Amniotic stem cell (primary cell): ENCODE results near the gene SCAMP1.
"Not testable (repeated sequence)": the region's sequence is repeated elsewhere in the genome, so short reads cannot be mapped to it uniquely, and the experiment has no call there.

Source experiments
- DNase-seq: peaks from one replicate; lab custom pipeline; 2025; lab: John Stamatoyannopoulos, UW

Gene SCAMP1

GRCh38 chr5:78420548-78420947 lies 60.1 kb downstream of the SCAMP1 start:
- DNase-seq: no peak

GRCh38 chr5:78424665-78425064 lies 64.2 kb downstream of the SCAMP1 start:
- no peak for DNase-seq

- no peak for DNase-seq
Observed at GRCh38 chr5:78429332-78429980, 69.0 kb downstream of the SCAMP1 start.

GRCh38 chr5:78430866-78431265 lies 70.4 kb downstream of the SCAMP1 start:
- no peak for DNase-seq

- no peak for DNase-seq
Observed at GRCh38 chr5:78433972-78434371, 73.6 kb downstream of the SCAMP1 start.

GRCh38 chr5:78447775-78448424 lies 87.5 kb downstream of the SCAMP1 start:
- no peak for DNase-seq

GRCh38 chr5:78449103-78449502 lies 88.7 kb downstream of the SCAMP1 start:
- no peak for DNase-seq

- not testable (repeated sequence) for DNase-seq
Observed at GRCh38 chr5:78457507-78457906, 97.1 kb downstream of the SCAMP1 start.

GRCh38 chr5:78458843-78459242 lies 98.4 kb downstream of the SCAMP1 start:
- no peak for DNase-seq

- DNase-seq: no peak
Observed at GRCh38 chr5:78467140-78467539, 106.7 kb downstream of the SCAMP1 start.

- DNase-seq: peak; percentile 31
Observed at GRCh38 chr5:78467752-78468357, 107.4 kb downstream of the SCAMP1 start.

- no peak for DNase-seq
Observed at GRCh38 chr5:78471896-78472295, 111.5 kb downstream of the SCAMP1 start.

GRCh38 chr5:78472469-78473106 lies 112.2 kb downstream of the SCAMP1 start:
- no peak for DNase-seq

- no peak for DNase-seq
Observed at GRCh38 chr5:78473751-78474150, 113.3 kb downstream of the SCAMP1 start.

GRCh38 chr5:78475370-78475769 lies 115.0 kb downstream of the SCAMP1 start:
- no peak for DNase-seq

- DNase-seq: no peak
Observed at GRCh38 chr5:78476795-78477194, 116.4 kb downstream of the SCAMP1 start.

- DNase-seq: no peak
Observed at GRCh38 chr5:78482948-78483347, 122.5 kb downstream of the SCAMP1 start.

- DNase-seq: no peak
Observed at GRCh38 chr5:78483809-78484521, 123.5 kb downstream of the SCAMP1 start.

- DNase-seq: no peak
Observed at GRCh38 chr5:78486218-78486617, 125.8 kb downstream of the SCAMP1 start.

- no peak for DNase-seq
Observed at GRCh38 chr5:78487846-78488245, 127.4 kb downstream of the SCAMP1 start.

- DNase-seq: no peak
Observed at GRCh38 chr5:78490709-78491485, 130.5 kb downstream of the SCAMP1 start.

GRCh38 chr5:78492224-78492623 lies 131.8 kb downstream of the SCAMP1 start:
- DNase-seq: no peak
